ENCODE results near the gene HDLBP.
"Not testable (repeated sequence)": the region's sequence is repeated elsewhere in the genome, so short reads cannot be mapped to it uniquely, and the experiment has no call there.

The HDLBP gene

GRCh38 chr2:241304039-241304670, 11.3 kb downstream of the HDLBP start:
- no peak for DNase-seq

- no peak for DNase-seq
Measured at GRCh38 chr2:241302759-241303651, 12.5 kb downstream of the HDLBP start.

- no peak for DNase-seq
Measured at GRCh38 chr2:241302083-241302482, 13.4 kb downstream of the HDLBP start.

- DNase-seq, result no peak
Measured at GRCh38 chr2:241300000-241300399, 15.5 kb downstream of the HDLBP start.

- DNase-seq, result no peak
Measured at GRCh38 chr2:241298673-241299072, 16.8 kb downstream of the HDLBP start.

GRCh38 chr2:241296767-241297166, 18.7 kb downstream of the HDLBP start:
- no peak for DNase-seq

- no peak for DNase-seq
Measured at GRCh38 chr2:241295326-241296095, 20.0 kb downstream of the HDLBP start.

GRCh38 chr2:241293378-241293797, 22.1 kb downstream of the HDLBP start:
- DNase-seq, result not testable (repeated sequence)

- no peak for DNase-seq
Measured at GRCh38 chr2:241291977-241292376, 23.5 kb downstream of the HDLBP start.

- DNase-seq, result no peak
Measured at GRCh38 chr2:241291153-241291552, 24.3 kb downstream of the HDLBP start.

GRCh38 chr2:241289597-241289996, 25.9 kb downstream of the HDLBP start:
- DNase-seq, result no peak

- DNase-seq, result no peak
Measured at GRCh38 chr2:241289053-241289452, 26.4 kb downstream of the HDLBP start.

GRCh38 chr2:241288324-241288888, 27.1 kb downstream of the HDLBP start:
- DNase-seq, result no peak

- no peak for DNase-seq
Measured at GRCh38 chr2:241286348-241287090, 29.0 kb downstream of the HDLBP start.

- no peak for DNase-seq
Measured at GRCh38 chr2:241285596-241285995, 29.9 kb downstream of the HDLBP start.

- DNase-seq, result no peak
Measured at GRCh38 chr2:241282555-241282954, 32.9 kb downstream of the HDLBP start.

GRCh38 chr2:241280291-241280690, 35.2 kb downstream of the HDLBP start:
- no peak for DNase-seq

- no peak for DNase-seq
Measured at GRCh38 chr2:241279828-241280227, 35.6 kb downstream of the HDLBP start.

- DNase-seq, result no peak
Measured at GRCh38 chr2:241279413-241279812, 36.1 kb downstream of the HDLBP start.

- not testable (repeated sequence) for DNase-seq
Measured at GRCh38 chr2:241278306-241278705, 37.2 kb downstream of the HDLBP start.

- DNase-seq, result no peak
Measured at GRCh38 chr2:241275910-241276309, 39.6 kb downstream of the HDLBP start.

- no peak for DNase-seq
Measured at GRCh38 chr2:241275504-241275903, 40.0 kb downstream of the HDLBP start.

All from right forelimb (tissue), 1 donor.